ENCODE results near the gene SMARCC1. TPM values are rescaled to one million over a fixed set of nuclear protein-coding genes. Genes with fewer than 3 reads are reported as not detected.

Gene SMARCC1
- total RNA-seq, 1 donor from 2014 or later, result 146 TPM

- H3K27ac ChIP-seq (ENCODE audit: low read depth, low read length), result no peak overlapping the region
- no peak overlapping the region for H3K4me3 ChIP-seq (ENCODE audit: insufficient read depth, low read depth, low read length)
- H4K20me1 ChIP-seq (ENCODE audit: insufficient read depth, low read length), result peaks cover 52% of the 10 kb centered on the region
- Mint-ChIP-seq H3K9me3 (ENCODE audit: unreplicated experiment) (peaks cover 2% of the 10 kb centered on the region), H3K27me3 (ENCODE audit: low read depth, unreplicated experiment) (no peaks in the 10 kb centered on the region), H3K4me1 (ENCODE audit: low read depth, unreplicated experiment) (peaks cover 13% of the 10 kb centered on the region), H3K27ac (ENCODE audit: unreplicated experiment) (no peak overlapping the region), H3K4me3 (ENCODE audit: unreplicated experiment) (peak overlapping the region; percentile 5), H3K36me3 (ENCODE audit: low read depth, unreplicated experiment) (peaks cover 8% of the 10 kb centered on the region)
- FAIRE-seq (no peak), DNase-seq (ENCODE audit: low read depth) (no peak)
- H3K79me2 ChIP-seq (ENCODE audit: insufficient read depth, low read length), result peaks cover 54% of the 10 kb centered on the region
- TF ChIP-seq EZH2 (IDR thresholded peaks at IDR 0.05; ENCODE audit: insufficient read depth, low read length) (no peak), CTCF (IDR thresholded peaks at IDR 0.05; ENCODE audit: insufficient read depth, low read depth, low read length) (no peak)
- peaks cover 3% of the 10 kb centered on the region for H3K4me1 ChIP-seq (ENCODE audit: insufficient read depth, low read length)
- H2AFZ ChIP-seq (ENCODE audit: low read depth, low read length), result no peak overlapping the region
- no peak overlapping the region for H3K4me2 ChIP-seq (ENCODE audit: low read length)
- no peaks in the 10 kb centered on the region for H3K9me3 ChIP-seq (ENCODE audit: insufficient read depth, low read depth, low read length)
- H3K36me3 ChIP-seq (ENCODE audit: insufficient read depth, low read length), result peaks cover 29% of the 10 kb centered on the region
- no peak overlapping the region for H3K9ac ChIP-seq (ENCODE audit: low read length)
- no peaks in the 10 kb centered on the region for H3K27me3 ChIP-seq (ENCODE audit: insufficient read depth, low read length)
Observed at GRCh38 chr3:47641739-47642138, 140.0 kb downstream of the SMARCC1 start.

- Histone ChIP-seq H3K4me1 (ENCODE audit: insufficient read depth, low read length) (no peaks in the 10 kb centered on the region), H3K9me3 (ENCODE audit: insufficient read depth, low read depth, low read length) (no peaks in the 10 kb centered on the region), H3K36me3 (ENCODE audit: insufficient read depth, low read length) (peaks cover 36% of the 10 kb centered on the region), H2AFZ (ENCODE audit: low read depth, low read length) (no peak overlapping the region), H3K9ac (ENCODE audit: low read length) (no peak overlapping the region), H3K27me3 (ENCODE audit: insufficient read depth, low read length) (no peaks in the 10 kb centered on the region), H3K4me3 (ENCODE audit: insufficient read depth, low read depth, low read length) (no peak overlapping the region), H4K20me1 (ENCODE audit: insufficient read depth, low read length) (peaks cover 18% of the 10 kb centered on the region), H3K27ac (ENCODE audit: low read depth, low read length) (no peak overlapping the region), H3K4me2 (ENCODE audit: low read length) (no peak overlapping the region), H3K79me2 (ENCODE audit: insufficient read depth, low read length) (peaks cover 22% of the 10 kb centered on the region)
- H3K4me1 Mint-ChIP-seq (ENCODE audit: low read depth, unreplicated experiment), result peaks cover 12% of the 10 kb centered on the region
- DNase-seq (ENCODE audit: low read depth) (no peak), FAIRE-seq (no peak)
- H3K27ac Mint-ChIP-seq (ENCODE audit: unreplicated experiment), result no peak overlapping the region
- TF ChIP-seq EZH2 (IDR thresholded peaks at IDR 0.05; ENCODE audit: insufficient read depth, low read length), result no peak
- TF ChIP-seq CTCF (IDR thresholded peaks at IDR 0.05; ENCODE audit: insufficient read depth, low read depth, low read length), result no peak
- no peak overlapping the region for H3K4me3 Mint-ChIP-seq (ENCODE audit: unreplicated experiment)
- H3K9me3 Mint-ChIP-seq (ENCODE audit: unreplicated experiment), result peaks cover 2% of the 10 kb centered on the region
- no peaks in the 10 kb centered on the region for H3K27me3 Mint-ChIP-seq (ENCODE audit: low read depth, unreplicated experiment)
- peaks cover 12% of the 10 kb centered on the region for H3K36me3 Mint-ChIP-seq (ENCODE audit: low read depth, unreplicated experiment)
Observed at GRCh38 chr3:47636921-47637320, 144.8 kb downstream of the SMARCC1 start.

- Histone ChIP-seq H3K9me3 (ENCODE audit: insufficient read depth, low read depth, low read length) (no peaks in the 10 kb centered on the region), H3K4me2 (ENCODE audit: low read length) (no peak overlapping the region), H4K20me1 (ENCODE audit: insufficient read depth, low read length) (peaks cover 17% of the 10 kb centered on the region), H3K4me3 (ENCODE audit: insufficient read depth, low read depth, low read length) (no peak overlapping the region), H3K27me3 (ENCODE audit: insufficient read depth, low read length) (no peaks in the 10 kb centered on the region), H3K79me2 (ENCODE audit: insufficient read depth, low read length) (peaks cover 21% of the 10 kb centered on the region), H3K9ac (ENCODE audit: low read length) (no peak overlapping the region), H3K27ac (ENCODE audit: low read depth, low read length) (no peak overlapping the region), H2AFZ (ENCODE audit: low read depth, low read length) (no peak overlapping the region), H3K36me3 (ENCODE audit: insufficient read depth, low read length) (peaks cover 35% of the 10 kb centered on the region), H3K4me1 (ENCODE audit: insufficient read depth, low read length) (no peaks in the 10 kb centered on the region)
- TF ChIP-seq CTCF (IDR thresholded peaks at IDR 0.05; ENCODE audit: insufficient read depth, low read depth, low read length) (no peak), EZH2 (IDR thresholded peaks at IDR 0.05; ENCODE audit: insufficient read depth, low read length) (no peak)
- peaks cover 2% of the 10 kb centered on the region for H3K9me3 Mint-ChIP-seq (ENCODE audit: unreplicated experiment)
- DNase-seq (ENCODE audit: low read depth) (peak; percentile 10), FAIRE-seq (no peak)
- H3K27me3 Mint-ChIP-seq (ENCODE audit: low read depth, unreplicated experiment), result no peaks in the 10 kb centered on the region
- peaks cover 12% of the 10 kb centered on the region for H3K4me1 Mint-ChIP-seq (ENCODE audit: low read depth, unreplicated experiment)
- peaks cover 13% of the 10 kb centered on the region for H3K36me3 Mint-ChIP-seq (ENCODE audit: low read depth, unreplicated experiment)
- no peak overlapping the region for H3K4me3 Mint-ChIP-seq (ENCODE audit: unreplicated experiment)
- peak overlapping the region; percentile 66 for H3K27ac Mint-ChIP-seq (ENCODE audit: unreplicated experiment)
Observed at GRCh38 chr3:47636225-47636624, 145.5 kb downstream of the SMARCC1 start.
